ENCODE data around the gene STX8. TPM values are rescaled to one million over a fixed set of nuclear protein-coding genes. Genes with fewer than 3 reads are reported as not detected.

STX8 gene
- total and polyA plus RNA-seq, 9 of the 15 experiments (the other 6 are each of a cell fraction or from before 2014, with no cell fraction given): 14.6 to 42.5 (median 22.1) TPM

DNA sequence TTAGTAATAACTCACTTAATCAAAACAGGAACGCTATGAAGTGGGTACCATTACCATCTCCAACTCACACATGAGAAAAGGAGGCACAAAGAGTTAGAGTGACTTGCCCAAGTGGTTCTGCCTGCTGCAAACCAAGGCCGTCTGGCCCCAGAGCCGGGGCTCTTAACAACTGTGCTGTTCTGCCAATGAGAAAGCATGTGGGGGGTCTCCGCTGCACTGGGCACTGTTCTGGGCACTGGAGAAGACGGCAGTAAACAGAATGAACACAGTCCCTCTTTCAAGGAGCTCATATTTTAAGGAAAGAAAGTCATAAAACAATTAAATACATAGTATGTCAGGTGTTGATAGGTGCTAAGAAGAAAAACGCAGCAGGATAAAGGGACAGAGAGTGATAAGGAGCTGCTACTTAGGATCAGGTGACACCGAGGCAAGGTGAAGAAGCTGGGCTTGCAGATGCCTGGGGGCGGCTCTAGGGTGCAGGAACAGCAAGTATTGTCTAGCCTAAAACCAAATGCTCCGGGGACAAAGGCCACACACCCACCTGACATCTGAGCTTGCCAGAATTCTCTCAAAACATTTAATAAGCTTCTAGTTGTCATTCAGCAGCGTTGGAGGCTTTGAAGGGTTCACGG, 6.5 kb downstream of the STX8 start:
- 57% methylated on average over 9 of the region's 11 CpGs for WGBS (ENCODE audit: insufficient coverage, low coverage, missing lambda C conversion rate)
- H3K4me2 ChIP-seq (ENCODE audit: insufficient read depth, low read length): no peak overlapping the region
- intact Hi-C loops (cut with micrococcal nuclease) (no loop called here), in situ Hi-C loops (cut with MboI) (no loop called here)
- ATAC-seq (no peak), FAIRE-seq (no peak), DNase-seq (ENCODE audit: extremely low read depth in 1 of 4, low spot score in 3 of 4) (no peak)
- no peaks in the 10 kb centered on the region for H3K4me1 ChIP-seq (replicated peaks in 1 of 2; ENCODE audit: control insufficient read depth in 2 of 2, insufficient read depth in 2 of 2, low read length in 2 of 2)
- no peaks in the 10 kb centered on the region for H3K9me1 ChIP-seq (ENCODE audit: control insufficient read depth, insufficient read depth, low read length)
- no peaks in the 10 kb centered on the region for H3K36me3 ChIP-seq (ENCODE audit: control insufficient read depth, insufficient read depth, low read length)
- no peak overlapping the region for H2AFZ ChIP-seq (ENCODE audit: low read depth, low read length)
- H3K27ac ChIP-seq (ENCODE audit: extremely low read depth, low read depth, low read length): no peak overlapping the region
- H3K27me3 ChIP-seq (ENCODE audit: control insufficient read depth in 2 of 2, insufficient read depth in 2 of 2, low read length in 2 of 2): no peaks in the 10 kb centered on the region
- no peak overlapping the region for H3K4me3 ChIP-seq
- ChIA-PET CTCF (ENCODE audit: low intra/inter-chr PET ratio) (no interaction called here), POLR2A (no interaction called here)
- TF ChIP-seq KLF10 (CRISPR knock-in tag; IDR thresholded peaks at IDR 0.05) (no peak), FOXK2 (conservative IDR thresholded peaks at IDR 0.05 in 1 of 2, IDR thresholded peaks at IDR 0.05 in 1 of 2; ENCODE audit: low read depth in 2 of 2) (no peak), ZNF76 (CRISPR knock-in tag; IDR thresholded peaks at IDR 0.05; ENCODE audit: borderline replicate concordance) (no peak), ZNF217 (CRISPR knock-in tag; IDR thresholded peaks at IDR 0.05) (no peak), NFIX (CRISPR knock-in tag; IDR thresholded peaks at IDR 0.05; ENCODE audit: low read depth) (no peak), ZNF212 (CRISPR knock-in tag; IDR thresholded peaks at IDR 0.05) (no peak)
- TF ChIP-seq, protein P1, sequence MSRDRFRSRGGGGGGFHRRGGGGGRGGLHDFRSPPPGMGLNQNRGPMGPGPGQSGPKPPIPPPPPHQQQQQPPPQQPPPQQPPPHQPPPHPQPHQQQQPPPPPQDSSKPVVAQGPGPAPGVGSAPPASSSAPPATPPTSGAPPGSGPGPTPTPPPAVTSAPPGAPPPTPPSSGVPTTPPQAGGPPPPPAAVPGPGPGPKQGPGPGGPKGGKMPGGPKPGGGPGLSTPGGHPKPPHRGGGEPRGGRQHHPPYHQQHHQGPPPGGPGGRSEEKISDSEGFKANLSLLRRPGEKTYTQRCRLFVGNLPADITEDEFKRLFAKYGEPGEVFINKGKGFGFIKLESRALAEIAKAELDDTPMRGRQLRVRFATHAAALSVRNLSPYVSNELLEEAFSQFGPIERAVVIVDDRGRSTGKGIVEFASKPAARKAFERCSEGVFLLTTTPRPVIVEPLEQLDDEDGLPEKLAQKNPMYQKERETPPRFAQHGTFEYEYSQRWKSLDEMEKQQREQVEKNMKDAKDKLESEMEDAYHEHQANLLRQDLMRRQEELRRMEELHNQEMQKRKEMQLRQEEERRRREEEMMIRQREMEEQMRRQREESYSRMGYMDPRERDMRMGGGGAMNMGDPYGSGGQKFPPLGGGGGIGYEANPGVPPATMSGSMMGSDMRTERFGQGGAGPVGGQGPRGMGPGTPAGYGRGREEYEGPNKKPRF (IDR thresholded peaks at IDR 0.05; ENCODE audit: low read depth, low read length): no peak
- TF ChIP-seq, protein P2, sequence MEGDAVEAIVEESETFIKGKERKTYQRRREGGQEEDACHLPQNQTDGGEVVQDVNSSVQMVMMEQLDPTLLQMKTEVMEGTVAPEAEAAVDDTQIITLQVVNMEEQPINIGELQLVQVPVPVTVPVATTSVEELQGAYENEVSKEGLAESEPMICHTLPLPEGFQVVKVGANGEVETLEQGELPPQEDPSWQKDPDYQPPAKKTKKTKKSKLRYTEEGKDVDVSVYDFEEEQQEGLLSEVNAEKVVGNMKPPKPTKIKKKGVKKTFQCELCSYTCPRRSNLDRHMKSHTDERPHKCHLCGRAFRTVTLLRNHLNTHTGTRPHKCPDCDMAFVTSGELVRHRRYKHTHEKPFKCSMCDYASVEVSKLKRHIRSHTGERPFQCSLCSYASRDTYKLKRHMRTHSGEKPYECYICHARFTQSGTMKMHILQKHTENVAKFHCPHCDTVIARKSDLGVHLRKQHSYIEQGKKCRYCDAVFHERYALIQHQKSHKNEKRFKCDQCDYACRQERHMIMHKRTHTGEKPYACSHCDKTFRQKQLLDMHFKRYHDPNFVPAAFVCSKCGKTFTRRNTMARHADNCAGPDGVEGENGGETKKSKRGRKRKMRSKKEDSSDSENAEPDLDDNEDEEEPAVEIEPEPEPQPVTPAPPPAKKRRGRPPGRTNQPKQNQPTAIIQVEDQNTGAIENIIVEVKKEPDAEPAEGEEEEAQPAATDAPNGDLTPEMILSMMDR (IDR thresholded peaks at IDR 0.05 in 2 of 3, conservative IDR thresholded peaks at IDR 0.05 in 1 of 3; ENCODE audit: insufficient read depth in 2 of 3, low read depth in 1 of 3, low read length in 3 of 3): no peak
- TF ChIP-seq, protein P3, sequence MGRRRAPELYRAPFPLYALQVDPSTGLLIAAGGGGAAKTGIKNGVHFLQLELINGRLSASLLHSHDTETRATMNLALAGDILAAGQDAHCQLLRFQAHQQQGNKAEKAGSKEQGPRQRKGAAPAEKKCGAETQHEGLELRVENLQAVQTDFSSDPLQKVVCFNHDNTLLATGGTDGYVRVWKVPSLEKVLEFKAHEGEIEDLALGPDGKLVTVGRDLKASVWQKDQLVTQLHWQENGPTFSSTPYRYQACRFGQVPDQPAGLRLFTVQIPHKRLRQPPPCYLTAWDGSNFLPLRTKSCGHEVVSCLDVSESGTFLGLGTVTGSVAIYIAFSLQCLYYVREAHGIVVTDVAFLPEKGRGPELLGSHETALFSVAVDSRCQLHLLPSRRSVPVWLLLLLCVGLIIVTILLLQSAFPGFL (CRISPR knock-in tag; IDR thresholded peaks at IDR 0.05): no peak
- TF ChIP-seq, protein P4, sequence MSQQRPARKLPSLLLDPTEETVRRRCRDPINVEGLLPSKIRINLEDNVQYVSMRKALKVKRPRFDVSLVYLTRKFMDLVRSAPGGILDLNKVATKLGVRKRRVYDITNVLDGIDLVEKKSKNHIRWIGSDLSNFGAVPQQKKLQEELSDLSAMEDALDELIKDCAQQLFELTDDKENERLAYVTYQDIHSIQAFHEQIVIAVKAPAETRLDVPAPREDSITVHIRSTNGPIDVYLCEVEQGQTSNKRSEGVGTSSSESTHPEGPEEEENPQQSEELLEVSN (IDR thresholded peaks at IDR 0.05; ENCODE audit: borderline replicate concordance in 1 of 2, extremely low read depth in 1 of 2, insufficient read depth in 1 of 2, insufficient read length in 1 of 2, low read depth in 1 of 2, low read length in 1 of 2, poor library complexity in 1 of 2, severe bottlenecking in 1 of 2): no peak
- no TSS peak for BruUV-seq (replicated peaks)
- H3K9ac ChIP-seq (ENCODE audit: insufficient read depth in 1 of 2, low read depth in 2 of 2, low read length in 2 of 2): no peak overlapping the region
- H3K79me2 ChIP-seq (ENCODE audit: control insufficient read depth, insufficient read depth, low read length): no peaks in the 10 kb centered on the region
- H3K9me3 ChIP-seq (replicated peaks; ENCODE audit: control insufficient read depth, insufficient read depth, low read depth, low read length): no peaks in the 10 kb centered on the region
- no peaks in the 10 kb centered on the region for H4K20me1 ChIP-seq (replicated peaks; ENCODE audit: control insufficient read depth, insufficient read depth, low read length)
